Measurements from ENCODE around the gene PLPP7.
"Not testable (repeated sequence)": the region's sequence is repeated elsewhere in the genome, so short reads cannot be mapped to it uniquely, and the experiment has no call there.

Gene PLPP7

GRCh38 chr9:131330814-131331600, 41.5 kb downstream of the PLPP7 start:
- DNase-seq (ENCODE audit: low read depth in 3 of 3) = no peak

- not testable (repeated sequence) for DNase-seq (ENCODE audit: low read depth in 3 of 3)
Observed at GRCh38 chr9:131331996-131332395, 42.5 kb downstream of the PLPP7 start.

GRCh38 chr9:131333771-131334628, 44.5 kb downstream of the PLPP7 start:
- DNase-seq (ENCODE audit: low read depth in 3 of 3) = no peak

GRCh38 chr9:131334629-131335367, 45.3 kb downstream of the PLPP7 start:
- DNase-seq (ENCODE audit: low read depth in 3 of 3) = no peak

GRCh38 chr9:131335368-131335755, 45.8 kb downstream of the PLPP7 start:
- DNase-seq (ENCODE audit: low read depth in 3 of 3) = no peak

GRCh38 chr9:131337131-131337848, 47.8 kb downstream of the PLPP7 start:
- no peak for DNase-seq (ENCODE audit: low read depth in 3 of 3)

GRCh38 chr9:131339212-131339611, 49.7 kb downstream of the PLPP7 start:
- DNase-seq (ENCODE audit: low read depth in 3 of 3) = not testable (repeated sequence)

- not testable (repeated sequence) for DNase-seq (ENCODE audit: low read depth in 3 of 3)
Observed at GRCh38 chr9:131344931-131345535, 55.5 kb downstream of the PLPP7 start.

GRCh38 chr9:131346559-131346958, 57.0 kb downstream of the PLPP7 start:
- DNase-seq (ENCODE audit: low read depth in 3 of 3) = no peak

GRCh38 chr9:131347376-131348020, 58.0 kb downstream of the PLPP7 start:
- DNase-seq (ENCODE audit: low read depth in 3 of 3) = no peak

- no peak for DNase-seq (ENCODE audit: low read depth in 3 of 3)
Observed at GRCh38 chr9:131348631-131349521, 59.4 kb downstream of the PLPP7 start.

GRCh38 chr9:131349522-131349880, 60.0 kb downstream of the PLPP7 start:
- DNase-seq (ENCODE audit: low read depth in 3 of 3) = no peak

- peak; percentile 74 to 77 (median 74) for DNase-seq (ENCODE audit: low read depth in 3 of 3)
Observed at GRCh38 chr9:131349881-131350563, 60.5 kb downstream of the PLPP7 start.

GRCh38 chr9:131356479-131356878, 67.0 kb downstream of the PLPP7 start:
- DNase-seq (ENCODE audit: low read depth in 3 of 3) = not testable (repeated sequence)

- DNase-seq (ENCODE audit: low read depth in 3 of 3) = no peak
Observed at GRCh38 chr9:131358556-131358955, 69.0 kb downstream of the PLPP7 start.
